ENCODE data around the gene PPFIA3. TPM values are rescaled to one million over a fixed set of nuclear protein-coding genes. Genes with fewer than 3 reads are reported as not detected.
"Not testable (repeated sequence)": the region's sequence is repeated elsewhere in the genome, so short reads cannot be mapped to it uniquely, and the experiment has no call there.

Gene PPFIA3
- total and polyA plus RNA-seq, 2 donors (not counting 1 experiment from before 2014, with no cell fraction given) = 2.1 to 3.4 TPM

- ATAC-seq (ENCODE audit: low read depth) (no peak), DNase-seq (peak; percentile 20)
- Mint-ChIP-seq H3K27me3 (no peaks in the 10 kb centered on the region), H3K4me3 (peak overlapping the region; percentile 26), H3K4me1 (peaks cover 14% of the 10 kb centered on the region), H3K27ac (no peak overlapping the region), H3K9me3 (ENCODE audit: insufficient read depth) (no peaks in the 10 kb centered on the region)
- intact Hi-C loops (cut with micrococcal nuclease) = loop anchor here (5.0 kb wide), 1 partner anchor 681 kb away; no protein-coding TSS in a partner anchor
- no peaks in the 10 kb centered on the region for H4K20me1 ChIP-seq (ENCODE audit: control insufficient read depth, insufficient read depth, low read length, poor library complexity, severe bottlenecking)
- H3K36me3 ChIP-seq (replicated peaks in 1 of 2; ENCODE audit: control extremely low read depth in 1 of 2, control insufficient read depth in 1 of 2, extremely low read depth in 1 of 2, insufficient read depth in 2 of 2, low read length in 1 of 2) = no peaks in the 10 kb centered on the region
- no peak overlapping the region for H2AFZ ChIP-seq (ENCODE audit: insufficient read depth, low read depth, low read length, poor library complexity, severe bottlenecking)
- no peak overlapping the region for H3K27ac ChIP-seq (ENCODE audit: low read length in 2 of 2)
- CTCF ChIA-PET = interaction anchor here (1.7 to 2.4 kb wide), 2 partner anchors 12 to 84 kb away, joined by 4 to 14 read pairs; partner anchors contain the start of gene LIN7B
- no peaks in the 10 kb centered on the region for H3K79me2 ChIP-seq (ENCODE audit: control insufficient read depth, insufficient read depth, low read length)
- POLR2A ChIA-PET = interaction anchor here (0.6 kb wide), 3 partner anchors 23 to 752 kb away, joined by 4 to 7 read pairs (median 7); no protein-coding TSS in a partner anchor
- H3K4me2 ChIP-seq (replicated peaks; ENCODE audit: low read depth, low read length, poor library complexity, severe bottlenecking) = no peak overlapping the region
- peaks cover 0 to 16% (median 0%) of the 10 kb centered on the region in 3 donors for H3K9me3 ChIP-seq (ENCODE audit: control extremely low read depth in 1 of 3, control insufficient read depth in 2 of 3, insufficient read depth in 1 of 3, low read length in 2 of 3)
- H3K4me1 ChIP-seq (ENCODE audit: control insufficient read depth in 2 of 2, insufficient read depth in 2 of 2, low read length in 2 of 2) = peaks cover 9 to 13% of the 10 kb centered on the region in 2 donors
- TF ChIP-seq EZH2 (IDR thresholded peaks at IDR 0.05; ENCODE audit: borderline replicate concordance, insufficient read depth, low read depth, low read length, poor library complexity, severe bottlenecking) (no peak), CTCF (IDR thresholded peaks at IDR 0.05) (no peak)
- no peak overlapping the region for H3K9ac ChIP-seq (ENCODE audit: low read length)
- no peaks in the 10 kb centered on the region for H3K27me3 ChIP-seq (replicated peaks in 1 of 4; ENCODE audit: control extremely low read depth in 1 of 4, control insufficient read depth in 3 of 4, insufficient read depth in 4 of 4, low read length in 3 of 4)
- no peak overlapping the region for H3K4me3 ChIP-seq (ENCODE audit: control extremely low read depth in 1 of 5, extremely low read depth in 1 of 5, insufficient read depth in 1 of 5, low read depth in 2 of 5, low read length in 4 of 5)
- WGBS (ENCODE audit: insufficient coverage) = 100% methylated on average over 1 of the region's 4 CpGs
Measured at GRCh38 chr19:49126575-49126974, 7.2 kb downstream of the PPFIA3 start.

- not testable (repeated sequence) for H3K9me3 Mint-ChIP-seq (ENCODE audit: insufficient read depth); H3K27ac Mint-ChIP-seq; DNase-seq; H3K79me2 ChIP-seq (ENCODE audit: control insufficient read depth, insufficient read depth, low read length); H3K27ac ChIP-seq (ENCODE audit: low read length in 2 of 2); H3K27me3 Mint-ChIP-seq; H3K9ac ChIP-seq (ENCODE audit: low read length); H3K36me3 ChIP-seq (replicated peaks in 1 of 2; ENCODE audit: control extremely low read depth in 1 of 2, control insufficient read depth in 1 of 2, extremely low read depth in 1 of 2, insufficient read depth in 2 of 2, low read length in 1 of 2); H3K4me3 Mint-ChIP-seq; H4K20me1 ChIP-seq (ENCODE audit: control insufficient read depth, insufficient read depth, low read length, poor library complexity, severe bottlenecking); ATAC-seq (ENCODE audit: low read depth); H3K27me3 ChIP-seq (replicated peaks in 1 of 4; ENCODE audit: control extremely low read depth in 1 of 4, control insufficient read depth in 3 of 4, insufficient read depth in 4 of 4, low read length in 3 of 4); H3K4me3 ChIP-seq (ENCODE audit: control extremely low read depth in 1 of 5, extremely low read depth in 1 of 5, insufficient read depth in 1 of 5, low read depth in 2 of 5, low read length in 4 of 5)
- 95% methylated on average over 4 of the region's 12 CpGs for WGBS (ENCODE audit: insufficient coverage)
- peaks cover 14% of the 10 kb centered on the region for H3K4me1 Mint-ChIP-seq
- Histone ChIP-seq H3K4me2 (replicated peaks; ENCODE audit: low read depth, low read length, poor library complexity, severe bottlenecking) (peak overlapping the region; percentile 90), H3K9me3 (ENCODE audit: control extremely low read depth in 1 of 3, control insufficient read depth in 2 of 3, insufficient read depth in 1 of 3, low read length in 2 of 3) (peaks cover 0 to 16% (median 0%) of the 10 kb centered on the region in 3 donors), H2AFZ (ENCODE audit: insufficient read depth, low read depth, low read length, poor library complexity, severe bottlenecking) (peak overlapping the region; percentile 86), H3K4me1 (ENCODE audit: control insufficient read depth in 2 of 2, insufficient read depth in 2 of 2, low read length in 2 of 2) (peaks cover 9 to 13% of the 10 kb centered on the region in 2 donors)
- ChIA-PET CTCF (interaction anchor here (1.0 to 2.4 kb wide), 6 partner anchors 12 to 172 kb away, joined by 4 to 14 read pairs (median 5); partner anchors contain the start of gene LIN7B), POLR2A (interaction anchor here (0.6 to 1.0 kb wide), 6 partner anchors 7 to 752 kb away, joined by 3 to 9 read pairs (median 6); partner anchors contain the start of gene PPFIA3)
- intact Hi-C loops (cut with micrococcal nuclease) = loop anchor here (5.0 kb wide), 1 partner anchor 680 kb away; no protein-coding TSS in a partner anchor
Measured at GRCh38 chr19:49127225-49127624, 7.9 kb downstream of the PPFIA3 start.
